Transverse colon (tissue), 4 donors: Measurements from ENCODE around the gene PTPRG.

Experiments used
- EP300 ChIP-seq: sonication (generic); formaldehyde crosslinking; IDR thresholded peaks from one replicate; pipeline ENCODE4 v1.6.1; 2017; ENCODE audit warnings: antibody characterized with exemption, low read depth
- POLR2AphosphoS5 ChIP-seq, 3 donors: sonication (generic); formaldehyde crosslinking; IDR thresholded peaks; one replicate each; pipeline ENCODE4 v1.6.1; 2016; ENCODE audit warnings: antibody characterized with exemption in 3 of 3
- TF ChIP-seq, protein P1 (sequence below), 5 experiments: fragments of 200-600 bp in 3 of 5; fragments of 450-650 bp in 2 of 5; sonication (generic) in 3 of 5; IDR thresholded peaks; 1 replicate in 2 of 5; 2 replicates in 3 of 5; pipeline ENCODE4 v1.5.1; 2016 to 2017; ENCODE audit warnings: antibody characterized with exemption in 5 of 5, inconsistent platforms in 3 of 5, mild to moderate bottlenecking in 2 of 5, moderate library complexity in 1 of 5

DNA sequence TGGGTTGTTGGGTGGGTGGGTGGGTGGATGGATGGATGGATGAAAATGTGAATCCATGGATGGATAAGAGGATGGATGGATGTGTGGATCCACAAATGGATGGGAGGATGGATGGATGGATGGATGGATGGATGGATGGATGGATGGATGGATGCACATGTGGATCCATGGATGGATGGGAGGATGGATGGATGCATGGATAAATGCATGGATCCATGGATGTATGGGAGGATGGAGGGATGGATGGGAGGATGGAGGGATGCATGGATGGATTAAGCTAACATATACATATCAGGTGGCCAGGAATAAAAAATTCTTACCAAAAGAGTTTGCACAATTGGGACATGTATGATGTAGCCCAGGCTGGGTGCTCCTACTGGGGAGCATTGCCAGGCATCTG, 616.7 kb downstream of the PTPRG start:
- TF ChIP-seq POLR2AphosphoS5 (IDR thresholded peaks at IDR 0.05) (no peak), EP300 (no peak)
- TF ChIP-seq, protein P1, sequence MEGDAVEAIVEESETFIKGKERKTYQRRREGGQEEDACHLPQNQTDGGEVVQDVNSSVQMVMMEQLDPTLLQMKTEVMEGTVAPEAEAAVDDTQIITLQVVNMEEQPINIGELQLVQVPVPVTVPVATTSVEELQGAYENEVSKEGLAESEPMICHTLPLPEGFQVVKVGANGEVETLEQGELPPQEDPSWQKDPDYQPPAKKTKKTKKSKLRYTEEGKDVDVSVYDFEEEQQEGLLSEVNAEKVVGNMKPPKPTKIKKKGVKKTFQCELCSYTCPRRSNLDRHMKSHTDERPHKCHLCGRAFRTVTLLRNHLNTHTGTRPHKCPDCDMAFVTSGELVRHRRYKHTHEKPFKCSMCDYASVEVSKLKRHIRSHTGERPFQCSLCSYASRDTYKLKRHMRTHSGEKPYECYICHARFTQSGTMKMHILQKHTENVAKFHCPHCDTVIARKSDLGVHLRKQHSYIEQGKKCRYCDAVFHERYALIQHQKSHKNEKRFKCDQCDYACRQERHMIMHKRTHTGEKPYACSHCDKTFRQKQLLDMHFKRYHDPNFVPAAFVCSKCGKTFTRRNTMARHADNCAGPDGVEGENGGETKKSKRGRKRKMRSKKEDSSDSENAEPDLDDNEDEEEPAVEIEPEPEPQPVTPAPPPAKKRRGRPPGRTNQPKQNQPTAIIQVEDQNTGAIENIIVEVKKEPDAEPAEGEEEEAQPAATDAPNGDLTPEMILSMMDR (IDR thresholded peaks at IDR 0.05) = no peak
